H1 (cell line): ENCODE measurements around the gene MCF2L.

Experiments
- CHD2 ChIP-seq: IDR thresholded peaks from 2 replicates; pipeline ENCODE4 v1.6.1; 2012; ENCODE audit warnings: low read length, improper control_type of control experiment
- GTF2F1 ChIP-seq: IDR thresholded peaks from 2 replicates; pipeline ENCODE4 v1.6.1; 2012; ENCODE audit warnings: low read depth, low read length, improper control_type of control experiment, borderline replicate concordance
- HDAC2 ChIP-seq, 2 experiments: fragments of 300-600 bp in 1 of 2; sonication (generic) in 1 of 2; IDR thresholded peaks; 2 replicates each; pipeline ENCODE4 v1.6.1; 2011 to 2012; ENCODE audit warnings: low read depth in 2 of 2, low read length in 2 of 2, mild to moderate bottlenecking in 2 of 2, moderate library complexity in 2 of 2, borderline replicate concordance in 1 of 2, inconsistent platforms in 1 of 2
- JUN ChIP-seq: IDR thresholded peaks from 2 replicates; pipeline ENCODE4 v1.6.1; 2011; ENCODE audit warnings: low read depth, mild to moderate bottlenecking, improper control_type of control experiment, low read length
- POLR2A ChIP-seq, 2 experiments: IDR thresholded peaks; 1 replicate in 1 of 2; 2 replicates in 1 of 2; pipeline ENCODE4 v1.6.1; 2011; ENCODE audit warnings: low read depth in 2 of 2, low read length in 2 of 2, mild to moderate bottlenecking in 2 of 2; ENCODE audit errors: control extremely low read depth in 1 of 2
- TCF12 ChIP-seq: IDR thresholded peaks from 2 replicates; pipeline ENCODE4 v1.6.1; 2011; ENCODE audit warnings: low read depth, mild to moderate bottlenecking, low read length
- YY1 ChIP-seq: IDR thresholded peaks from 2 replicates; pipeline ENCODE4 v1.6.1; 2011; ENCODE audit warnings: low read depth, mild to moderate bottlenecking, low read length
- TF ChIP-seq, protein P1 (sequence below), 3 experiments: IDR thresholded peaks; 1 replicate in 2 of 3; 2 replicates in 1 of 3; pipeline versions ENCODE4 v1.5.1 to v1.6.1; 2011; ENCODE audit warnings: low read length in 3 of 3, mild to moderate bottlenecking in 3 of 3, inconsistent platforms in 2 of 3, low read depth in 1 of 3, moderate library complexity in 1 of 3; ENCODE audit not compliant: insufficient read depth in 1 of 3; ENCODE audit errors: control extremely low read depth in 1 of 3
- TF ChIP-seq, protein P2 (sequence below): IDR thresholded peaks from 2 replicates; pipeline ENCODE4 v1.6.1; 2012; ENCODE audit warnings: inconsistent platforms

DNA sequence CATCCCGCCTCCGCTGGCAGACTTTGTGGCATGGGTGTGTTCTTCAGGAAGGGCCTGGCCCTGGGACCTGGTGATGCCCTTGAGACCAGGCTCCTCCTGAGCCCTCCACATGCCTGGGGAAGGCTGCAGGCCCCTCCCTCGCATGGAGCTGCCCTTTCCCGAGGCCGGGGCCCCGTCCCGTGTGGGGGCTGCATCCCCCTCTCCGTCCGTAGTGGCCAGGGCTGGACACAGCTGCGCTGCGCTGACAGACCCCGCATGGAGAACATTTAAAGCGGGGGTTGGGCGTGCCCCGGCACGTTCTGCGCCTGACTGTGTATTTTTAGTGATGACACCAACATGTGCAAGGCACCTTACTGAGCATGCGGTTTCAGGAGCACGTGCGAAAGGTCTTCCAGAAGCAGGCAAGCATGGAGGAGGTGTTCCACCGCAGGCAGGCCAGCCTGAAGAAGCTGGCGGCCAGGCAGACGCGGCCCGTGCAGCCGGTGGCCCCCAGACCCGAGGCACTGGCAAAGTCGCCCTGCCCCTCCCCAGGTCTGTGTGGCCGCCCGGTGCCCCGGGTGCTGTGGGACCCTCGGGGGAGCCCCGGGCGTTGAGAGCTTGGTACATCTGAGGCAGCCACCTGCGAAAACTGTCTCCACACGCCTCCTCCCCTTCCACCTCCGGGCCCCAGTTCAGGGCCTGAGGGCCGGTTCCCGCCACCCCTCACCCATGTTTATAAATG lies 107.8 kb downstream of the MCF2L start:
- TF ChIP-seq, protein P1, sequence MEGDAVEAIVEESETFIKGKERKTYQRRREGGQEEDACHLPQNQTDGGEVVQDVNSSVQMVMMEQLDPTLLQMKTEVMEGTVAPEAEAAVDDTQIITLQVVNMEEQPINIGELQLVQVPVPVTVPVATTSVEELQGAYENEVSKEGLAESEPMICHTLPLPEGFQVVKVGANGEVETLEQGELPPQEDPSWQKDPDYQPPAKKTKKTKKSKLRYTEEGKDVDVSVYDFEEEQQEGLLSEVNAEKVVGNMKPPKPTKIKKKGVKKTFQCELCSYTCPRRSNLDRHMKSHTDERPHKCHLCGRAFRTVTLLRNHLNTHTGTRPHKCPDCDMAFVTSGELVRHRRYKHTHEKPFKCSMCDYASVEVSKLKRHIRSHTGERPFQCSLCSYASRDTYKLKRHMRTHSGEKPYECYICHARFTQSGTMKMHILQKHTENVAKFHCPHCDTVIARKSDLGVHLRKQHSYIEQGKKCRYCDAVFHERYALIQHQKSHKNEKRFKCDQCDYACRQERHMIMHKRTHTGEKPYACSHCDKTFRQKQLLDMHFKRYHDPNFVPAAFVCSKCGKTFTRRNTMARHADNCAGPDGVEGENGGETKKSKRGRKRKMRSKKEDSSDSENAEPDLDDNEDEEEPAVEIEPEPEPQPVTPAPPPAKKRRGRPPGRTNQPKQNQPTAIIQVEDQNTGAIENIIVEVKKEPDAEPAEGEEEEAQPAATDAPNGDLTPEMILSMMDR (IDR thresholded peaks at IDR 0.05; ENCODE audit: control extremely low read depth in 1 of 3, insufficient read depth in 1 of 3, low read depth in 1 of 3, low read length in 3 of 3) = no peak
- TF ChIP-seq CHD2 = no peak
- TF ChIP-seq GTF2F1 = no peak
- TF ChIP-seq YY1 = no peak
- TF ChIP-seq POLR2A (IDR thresholded peaks at IDR 0.05; ENCODE audit: control extremely low read depth in 1 of 2, low read depth in 2 of 2, low read length in 2 of 2) = no peak
- no peak for TF ChIP-seq TCF12
- no peak for TF ChIP-seq JUN
- TF ChIP-seq, protein P2, sequence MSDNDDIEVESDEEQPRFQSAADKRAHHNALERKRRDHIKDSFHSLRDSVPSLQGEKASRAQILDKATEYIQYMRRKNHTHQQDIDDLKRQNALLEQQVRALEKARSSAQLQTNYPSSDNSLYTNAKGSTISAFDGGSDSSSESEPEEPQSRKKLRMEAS = no peak
- TF ChIP-seq HDAC2 (IDR thresholded peaks at IDR 0.05; ENCODE audit: borderline replicate concordance in 1 of 2, low read depth in 2 of 2, low read length in 2 of 2) = no peak
